ENCODE data around the gene TTC16. TPM values are rescaled to one million over a fixed set of nuclear protein-coding genes. Genes with fewer than 3 reads are reported as not detected.

Gene TTC16
- total and polyA plus RNA-seq, 8 donors = 0.02 to 0.09 (median 0.03) TPM; not detected in 4

GRCh38 chr9:127676638-127677037 is 39.2 kb upstream of the TTC16 start:
- H3K27ac ChIP-seq = no peak overlapping the region
- FAIRE-seq (no peak), ATAC-seq (no peak), DNase-seq (no peak)
- intact Hi-C loops (cut with DNase I) = no loop called here
- no peaks in the 10 kb centered on the region for H3K9me3 ChIP-seq
- TF ChIP-seq, protein P1, sequence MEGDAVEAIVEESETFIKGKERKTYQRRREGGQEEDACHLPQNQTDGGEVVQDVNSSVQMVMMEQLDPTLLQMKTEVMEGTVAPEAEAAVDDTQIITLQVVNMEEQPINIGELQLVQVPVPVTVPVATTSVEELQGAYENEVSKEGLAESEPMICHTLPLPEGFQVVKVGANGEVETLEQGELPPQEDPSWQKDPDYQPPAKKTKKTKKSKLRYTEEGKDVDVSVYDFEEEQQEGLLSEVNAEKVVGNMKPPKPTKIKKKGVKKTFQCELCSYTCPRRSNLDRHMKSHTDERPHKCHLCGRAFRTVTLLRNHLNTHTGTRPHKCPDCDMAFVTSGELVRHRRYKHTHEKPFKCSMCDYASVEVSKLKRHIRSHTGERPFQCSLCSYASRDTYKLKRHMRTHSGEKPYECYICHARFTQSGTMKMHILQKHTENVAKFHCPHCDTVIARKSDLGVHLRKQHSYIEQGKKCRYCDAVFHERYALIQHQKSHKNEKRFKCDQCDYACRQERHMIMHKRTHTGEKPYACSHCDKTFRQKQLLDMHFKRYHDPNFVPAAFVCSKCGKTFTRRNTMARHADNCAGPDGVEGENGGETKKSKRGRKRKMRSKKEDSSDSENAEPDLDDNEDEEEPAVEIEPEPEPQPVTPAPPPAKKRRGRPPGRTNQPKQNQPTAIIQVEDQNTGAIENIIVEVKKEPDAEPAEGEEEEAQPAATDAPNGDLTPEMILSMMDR (IDR thresholded peaks at IDR 0.05) = no peak
- H3K4me1 ChIP-seq = no peaks in the 10 kb centered on the region
- H3K4me3 ChIP-seq = no peak overlapping the region
- no peaks in the 10 kb centered on the region for H3K27me3 ChIP-seq
- 93 to 97% methylated on average over 12 of the region's 12 CpGs for WGBS, 2 donors
- H3K36me3 ChIP-seq = peaks cover 0 to 36% (median 9%) of the 10 kb centered on the region in 3 donors

- Histone ChIP-seq H3K9me3 (no peaks in the 10 kb centered on the region), H3K36me3 (peaks cover 0 to 27% (median 9%) of the 10 kb centered on the region in 3 donors), H3K27ac (no peak overlapping the region), H3K4me3 (no peak overlapping the region), H3K4me1 (no peaks in the 10 kb centered on the region), H3K27me3 (no peaks in the 10 kb centered on the region)
- TF ChIP-seq, protein P1 (IDR thresholded peaks at IDR 0.05) = no peak
- no peak for DNase-seq
- 72 to 84% methylated on average over 2 of the region's 2 CpGs for WGBS, 2 donors
- FAIRE-seq = no peak
- ATAC-seq = no peak
- intact Hi-C loops (cut with DNase I) = no loop called here
These were observed 36.4 kb upstream of the TTC16 start for GRCh38 chr9:127679506-127679905.

DNA sequence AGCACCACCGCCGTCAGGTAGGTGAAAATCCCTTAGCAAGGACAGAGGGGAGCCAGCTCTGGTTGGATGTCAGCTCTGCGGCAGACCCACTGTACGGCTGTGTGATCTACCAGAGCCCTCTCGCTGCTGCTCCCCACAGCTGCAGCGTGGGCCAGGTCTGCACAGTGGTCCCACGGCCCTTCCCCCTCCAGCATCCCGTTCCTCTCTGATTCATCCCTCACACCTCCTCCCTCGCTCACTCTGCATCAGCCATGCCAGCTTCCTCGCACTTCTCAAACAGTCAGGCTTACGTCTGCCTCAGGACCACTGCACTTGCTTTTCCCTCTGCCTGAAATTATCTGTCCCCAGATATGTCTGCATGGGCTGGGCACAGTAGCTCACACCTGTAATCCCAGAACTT is 35.7 kb upstream of the TTC16 start:
- no peak overlapping the region for H3K4me3 ChIP-seq
- H3K9me3 ChIP-seq = no peaks in the 10 kb centered on the region
- ATAC-seq (no peak), DNase-seq (no peak), FAIRE-seq (no peak)
- no peak overlapping the region for H3K27ac ChIP-seq
- peaks cover 0 to 27% (median 9%) of the 10 kb centered on the region in 3 donors for H3K36me3 ChIP-seq
- no peaks in the 10 kb centered on the region for H3K27me3 ChIP-seq
- intact Hi-C loops (cut with DNase I) = no loop called here
- H3K4me1 ChIP-seq = no peaks in the 10 kb centered on the region
- 91 to 93% methylated on average over 11 of the region's 11 CpGs for WGBS, 2 donors
- TF ChIP-seq, protein P1 (IDR thresholded peaks at IDR 0.05) = no peak

GRCh38 chr9:127680846-127681245 is 35.0 kb upstream of the TTC16 start:
- WGBS, 2 donors = 91 to 94% methylated on average over 9 of the region's 9 CpGs
- ATAC-seq (no peak), FAIRE-seq (no peak), DNase-seq (no peak)
- TF ChIP-seq, protein P1 (IDR thresholded peaks at IDR 0.05) = no peak
- H3K4me3 ChIP-seq = no peak overlapping the region
- H3K27me3 ChIP-seq = no peaks in the 10 kb centered on the region
- H3K4me1 ChIP-seq = no peaks in the 10 kb centered on the region
- H3K36me3 ChIP-seq = peaks cover 0 to 21% (median 9%) of the 10 kb centered on the region in 3 donors
- intact Hi-C loops (cut with DNase I) = no loop called here
- H3K27ac ChIP-seq = no peak overlapping the region
- no peaks in the 10 kb centered on the region for H3K9me3 ChIP-seq

DNA sequence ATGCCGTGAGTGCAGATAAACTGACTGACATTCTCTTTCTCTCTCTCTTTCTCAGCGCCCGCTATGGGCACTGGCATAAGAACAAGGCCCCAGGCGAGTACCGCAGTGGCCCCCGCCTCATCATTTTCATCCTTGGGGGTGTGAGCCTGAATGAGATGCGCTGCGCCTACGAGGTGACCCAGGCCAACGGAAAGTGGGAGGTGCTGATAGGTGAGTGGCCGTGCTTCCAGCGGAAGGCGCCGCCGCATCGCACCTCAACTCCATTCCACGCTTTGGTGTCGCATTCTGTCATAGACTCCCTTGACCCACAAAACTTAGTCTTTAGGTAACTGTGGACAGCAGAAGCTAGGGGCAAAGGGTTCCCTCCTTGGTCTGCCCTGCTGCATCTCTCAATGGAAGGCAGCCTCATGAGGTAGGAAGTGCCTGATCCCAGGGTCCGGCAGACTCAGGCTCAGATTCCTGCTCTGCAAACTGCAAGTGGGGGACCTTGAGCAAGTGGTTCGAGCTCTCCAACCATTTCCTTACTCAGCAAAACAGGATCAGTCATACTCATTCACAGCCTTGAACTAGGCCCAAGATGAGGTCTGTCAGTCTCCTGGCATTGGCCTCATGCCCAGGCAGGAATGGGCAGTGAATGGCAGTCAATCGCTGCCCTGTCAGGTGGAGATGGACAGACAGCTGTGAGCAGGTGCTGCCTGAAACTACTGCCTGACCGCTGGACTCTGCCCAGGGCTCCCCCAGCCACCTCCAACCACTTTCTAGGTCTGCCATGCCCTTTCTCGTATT is 33.3 kb upstream of the TTC16 start:
- peak in 1 of 6 donors; percentile 35 for DNase-seq
- no peak for FAIRE-seq
- Histone ChIP-seq H3K9me3 (no peaks in the 10 kb centered on the region), H3K27ac (no peak overlapping the region), H3K4me1 (no peaks in the 10 kb centered on the region), H3K36me3 (peaks cover 0 to 19% (median 9%) of the 10 kb centered on the region in 3 donors), H3K4me3 (no peak overlapping the region), H3K27me3 (no peaks in the 10 kb centered on the region)
- WGBS, 2 donors = 88 to 89% methylated on average over 23 of the region's 23 CpGs
- peak in 3 of 4 donors; percentile 29 to 61 (median 36) for ATAC-seq
- TF ChIP-seq, protein P1 (IDR thresholded peaks at IDR 0.05) = no peak
- intact Hi-C loops (cut with DNase I) = no loop called here
